K562 (cell line): Measurements from ENCODE around the gene FUCA1. TPM values are rescaled to one million over a fixed set of nuclear protein-coding genes. Genes with fewer than 3 reads are reported as not detected.

Experiments used
- CREB1 ChIP-seq, 2 experiments: sonication (generic) in 1 of 2; formaldehyde crosslinking in 1 of 2; IDR thresholded peaks; 2 replicates each; pipeline versions ENCODE4 v1.6.1 to v1.8.0; 2012 to 2022; ENCODE audit warnings: inconsistent platforms in 1 of 2, mild to moderate bottlenecking in 1 of 2, missing genetic modification reagents in 1 of 2, moderate library complexity in 1 of 2
- DDX20 ChIP-seq: fragments of 450-650 bp; IDR thresholded peaks from 2 replicates; pipeline ENCODE4 v1.6.1; 2016; ENCODE audit warnings: missing genetic modification characterization, low read depth, mild to moderate bottlenecking, missing compliant biosample characterization, moderate library complexity
- EGR1 ChIP-seq: fragments of 450-650 bp; conservative IDR thresholded peaks from 2 replicates; pipeline ENCODE4 v1.6.1; 2017; ENCODE audit warnings: mild to moderate bottlenecking
- ETS1 ChIP-seq: conservative IDR thresholded peaks from 2 replicates; pipeline ENCODE4 v1.6.1; 2011; ENCODE audit warnings: low read depth, mild to moderate bottlenecking, low read length; ENCODE audit not compliant: control insufficient read depth
- HDAC2 ChIP-seq: fragments of 450-650 bp; IDR thresholded peaks from 2 replicates; pipeline ENCODE4 v1.6.1; 2016; ENCODE audit warnings: mild to moderate bottlenecking
- KAT8 ChIP-seq: fragments of 450-650 bp; IDR thresholded peaks from 2 replicates; pipeline ENCODE4 v1.6.1; 2016; ENCODE audit warnings: low read depth, mild to moderate bottlenecking
- L3MBTL2 ChIP-seq: fragments of 450-650 bp; IDR thresholded peaks from 2 replicates; pipeline ENCODE4 v1.6.1; 2016; ENCODE audit warnings: mild to moderate bottlenecking, moderate library complexity
- PHF20 ChIP-seq: fragments of 450-650 bp; IDR thresholded peaks from 2 replicates; pipeline ENCODE4 v1.6.1; 2018; ENCODE audit not compliant: partially characterized antibody
- TAF1 ChIP-seq: IDR thresholded peaks from 2 replicates; pipeline ENCODE4 v1.6.1; 2011; ENCODE audit warnings: mild to moderate bottlenecking, low read length, moderate library complexity; ENCODE audit not compliant: insufficient read depth, control insufficient read depth, severe bottlenecking; ENCODE audit errors: extremely low read depth
- TOE1 ChIP-seq, 2 experiments: fragments of 450-650 bp in 1 of 2; sonication (generic) in 1 of 2; formaldehyde crosslinking in 1 of 2; IDR thresholded peaks; 2 replicates each; pipeline versions ENCODE4 v1.7.1 to v1.8.0; 2016 to 2022; ENCODE audit warnings: borderline replicate concordance in 2 of 2, mild to moderate bottlenecking in 2 of 2, antibody characterized with exemption in 1 of 2, inconsistent platforms in 1 of 2, low read depth in 1 of 2, missing genetic modification reagents in 1 of 2, moderate library complexity in 1 of 2
- polyA plus RNA-seq, 8 experiments: library from polyadenylated mRNA; depleted of rRNA in 4 of 8; stranded (reverse) in 5 of 8; unstranded in 3 of 8; fragments of >200 nt; fragmentation: Nextera tagmentation in 2 of 8; fragmentation: Illumina TruSeq in 1 of 8; extraction: Ambion mirVana in 2 of 8; extraction: Trizol in 1 of 8; gene quantifications; 2 replicates each; pipeline versions ENCODE4 v1.2.1 to v1.2.3, GENCODE V29; 2011 to 2014; ENCODE audit warnings: inconsistent platforms in 1 of 8, missing spikeins in 1 of 8
- total RNA-seq, 7 experiments: library from RNA; depleted of rRNA in 6 of 7; stranded (reverse); fragments of >200 nt in 6 of 7; fragmentation: Illumina TruSeq in 2 of 7; extraction: Trizol in 2 of 7; gene quantifications; 2 replicates each; pipeline versions ENCODE4 v1.2.1 to v1.2.3, GENCODE V29; 2011 to 2021; ENCODE audit warnings: low replicate concordance in 1 of 7
- TF ChIP-seq, protein P1 (sequence below), 2 experiments: fragments of 150-350 bp in 1 of 2; IDR thresholded peaks; 2 replicates each; pipeline ENCODE4 v1.6.1; 2012 to 2016; ENCODE audit warnings: low read depth in 2 of 2, low read length in 2 of 2, mild to moderate bottlenecking in 1 of 2, moderate library complexity in 1 of 2
- TF ChIP-seq, protein P2 (sequence below): fragments of 450-650 bp; IDR thresholded peaks from 2 replicates; pipeline ENCODE4 v1.6.1; 2016; ENCODE audit warnings: borderline replicate concordance
- TF ChIP-seq, protein P3 (sequence below): sonication (generic); formaldehyde crosslinking; IDR thresholded peaks from 2 replicates; pipeline ENCODE4 v1.8.1; 2023; ENCODE audit warnings: mild to moderate bottlenecking, missing genetic modification reagents
- TF ChIP-seq, protein P4 (sequence below), 2 experiments: IDR thresholded peaks; 2 replicates each; pipeline ENCODE4 v1.6.1; 2011; ENCODE audit warnings: borderline replicate concordance in 1 of 2, control low read depth in 1 of 2, low read depth in 1 of 2, low read length in 1 of 2, mild to moderate bottlenecking in 1 of 2, mixed read lengths in 1 of 2, moderate library complexity in 1 of 2; ENCODE audit not compliant: insufficient read depth in 1 of 2, insufficient read length in 1 of 2, poor library complexity in 1 of 2, severe bottlenecking in 1 of 2; ENCODE audit errors: extremely low read depth in 1 of 2

FUCA1 gene
- total and polyA plus RNA-seq, 9 of the 15 experiments (the other 6 are each of a cell fraction or from before 2014, with no cell fraction given): 7.0 to 20.5 (median 13.5) TPM

DNA sequence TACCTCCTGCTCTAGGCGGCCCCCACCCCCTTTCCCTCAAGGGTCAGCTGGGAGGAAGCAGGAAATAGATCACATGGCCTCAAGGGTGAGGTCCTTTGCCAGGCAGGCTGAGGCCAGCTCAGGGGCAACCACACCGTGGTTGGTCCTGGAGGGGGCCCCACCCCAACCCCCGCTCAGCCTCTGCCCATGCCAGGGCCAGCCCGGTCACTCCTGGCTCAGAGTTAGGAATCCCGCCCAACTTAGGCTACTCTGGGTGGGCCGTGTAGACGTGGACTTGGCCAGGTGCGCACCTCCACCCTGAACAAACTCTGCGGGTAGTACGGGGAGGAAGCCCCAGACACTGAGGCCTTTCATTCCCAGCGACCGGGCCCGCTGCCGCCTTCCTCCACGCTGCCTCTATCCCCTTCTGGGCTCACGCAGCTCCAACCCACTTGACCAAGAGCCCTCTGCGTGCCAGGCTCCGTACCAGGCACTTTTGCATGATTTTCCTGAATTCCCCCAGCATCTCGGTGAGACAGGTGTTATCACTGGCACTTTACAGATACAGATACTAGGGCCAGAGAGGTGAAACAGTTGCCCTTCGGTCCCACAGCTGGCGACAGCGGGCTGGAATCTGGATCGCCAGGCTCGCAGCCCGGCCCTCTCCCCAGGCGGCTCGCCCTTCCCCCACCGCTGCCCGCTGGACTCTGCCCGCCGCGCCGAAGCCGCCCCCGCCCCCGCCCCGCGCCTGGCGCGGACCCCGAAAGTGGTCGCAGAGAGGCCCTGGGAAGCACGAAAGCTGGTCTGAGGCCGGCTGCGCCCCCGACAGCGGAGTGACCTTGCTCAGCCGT, 68.3 kb downstream of the FUCA1 start (continued):
- TF ChIP-seq, protein P1, sequence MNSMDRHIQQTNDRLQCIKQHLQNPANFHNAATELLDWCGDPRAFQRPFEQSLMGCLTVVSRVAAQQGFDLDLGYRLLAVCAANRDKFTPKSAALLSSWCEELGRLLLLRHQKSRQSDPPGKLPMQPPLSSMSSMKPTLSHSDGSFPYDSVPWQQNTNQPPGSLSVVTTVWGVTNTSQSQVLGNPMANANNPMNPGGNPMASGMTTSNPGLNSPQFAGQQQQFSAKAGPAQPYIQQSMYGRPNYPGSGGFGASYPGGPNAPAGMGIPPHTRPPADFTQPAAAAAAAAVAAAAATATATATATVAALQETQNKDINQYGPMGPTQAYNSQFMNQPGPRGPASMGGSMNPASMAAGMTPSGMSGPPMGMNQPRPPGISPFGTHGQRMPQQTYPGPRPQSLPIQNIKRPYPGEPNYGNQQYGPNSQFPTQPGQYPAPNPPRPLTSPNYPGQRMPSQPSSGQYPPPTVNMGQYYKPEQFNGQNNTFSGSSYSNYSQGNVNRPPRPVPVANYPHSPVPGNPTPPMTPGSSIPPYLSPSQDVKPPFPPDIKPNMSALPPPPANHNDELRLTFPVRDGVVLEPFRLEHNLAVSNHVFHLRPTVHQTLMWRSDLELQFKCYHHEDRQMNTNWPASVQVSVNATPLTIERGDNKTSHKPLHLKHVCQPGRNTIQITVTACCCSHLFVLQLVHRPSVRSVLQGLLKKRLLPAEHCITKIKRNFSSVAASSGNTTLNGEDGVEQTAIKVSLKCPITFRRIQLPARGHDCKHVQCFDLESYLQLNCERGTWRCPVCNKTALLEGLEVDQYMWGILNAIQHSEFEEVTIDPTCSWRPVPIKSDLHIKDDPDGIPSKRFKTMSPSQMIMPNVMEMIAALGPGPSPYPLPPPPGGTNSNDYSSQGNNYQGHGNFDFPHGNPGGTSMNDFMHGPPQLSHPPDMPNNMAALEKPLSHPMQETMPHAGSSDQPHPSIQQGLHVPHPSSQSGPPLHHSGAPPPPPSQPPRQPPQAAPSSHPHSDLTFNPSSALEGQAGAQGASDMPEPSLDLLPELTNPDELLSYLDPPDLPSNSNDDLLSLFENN (IDR thresholded peaks at IDR 0.05; ENCODE audit: low read depth in 2 of 2, low read length in 2 of 2): peak in 1 of 2 experiments; percentile 36; a peak in 1 of 4 replicates
- TF ChIP-seq KAT8: no peak
- peak; percentile 74 for TF ChIP-seq ETS1
- TF ChIP-seq TAF1: peak; percentile 62
- peak; percentile 62 for TF ChIP-seq TOE1 (IDR thresholded peaks at IDR 0.05; ENCODE audit: borderline replicate concordance)
- TF ChIP-seq TOE1 (CRISPR knock-in tag; IDR thresholded peaks at IDR 0.05; ENCODE audit: borderline replicate concordance, low read depth): no peak
- TF ChIP-seq, protein P2, sequence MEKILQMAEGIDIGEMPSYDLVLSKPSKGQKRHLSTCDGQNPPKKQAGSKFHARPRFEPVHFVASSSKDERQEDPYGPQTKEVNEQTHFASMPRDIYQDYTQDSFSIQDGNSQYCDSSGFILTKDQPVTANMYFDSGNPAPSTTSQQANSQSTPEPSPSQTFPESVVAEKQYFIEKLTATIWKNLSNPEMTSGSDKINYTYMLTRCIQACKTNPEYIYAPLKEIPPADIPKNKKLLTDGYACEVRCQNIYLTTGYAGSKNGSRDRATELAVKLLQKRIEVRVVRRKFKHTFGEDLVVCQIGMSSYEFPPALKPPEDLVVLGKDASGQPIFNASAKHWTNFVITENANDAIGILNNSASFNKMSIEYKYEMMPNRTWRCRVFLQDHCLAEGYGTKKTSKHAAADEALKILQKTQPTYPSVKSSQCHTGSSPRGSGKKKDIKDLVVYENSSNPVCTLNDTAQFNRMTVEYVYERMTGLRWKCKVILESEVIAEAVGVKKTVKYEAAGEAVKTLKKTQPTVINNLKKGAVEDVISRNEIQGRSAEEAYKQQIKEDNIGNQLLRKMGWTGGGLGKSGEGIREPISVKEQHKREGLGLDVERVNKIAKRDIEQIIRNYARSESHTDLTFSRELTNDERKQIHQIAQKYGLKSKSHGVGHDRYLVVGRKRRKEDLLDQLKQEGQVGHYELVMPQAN: peak; percentile 71
- no peak for TF ChIP-seq CREB1 (IDR thresholded peaks at IDR 0.05)
- TF ChIP-seq CREB1 (CRISPR knock-in tag; IDR thresholded peaks at IDR 0.05): no peak
- TF ChIP-seq, protein P3, sequence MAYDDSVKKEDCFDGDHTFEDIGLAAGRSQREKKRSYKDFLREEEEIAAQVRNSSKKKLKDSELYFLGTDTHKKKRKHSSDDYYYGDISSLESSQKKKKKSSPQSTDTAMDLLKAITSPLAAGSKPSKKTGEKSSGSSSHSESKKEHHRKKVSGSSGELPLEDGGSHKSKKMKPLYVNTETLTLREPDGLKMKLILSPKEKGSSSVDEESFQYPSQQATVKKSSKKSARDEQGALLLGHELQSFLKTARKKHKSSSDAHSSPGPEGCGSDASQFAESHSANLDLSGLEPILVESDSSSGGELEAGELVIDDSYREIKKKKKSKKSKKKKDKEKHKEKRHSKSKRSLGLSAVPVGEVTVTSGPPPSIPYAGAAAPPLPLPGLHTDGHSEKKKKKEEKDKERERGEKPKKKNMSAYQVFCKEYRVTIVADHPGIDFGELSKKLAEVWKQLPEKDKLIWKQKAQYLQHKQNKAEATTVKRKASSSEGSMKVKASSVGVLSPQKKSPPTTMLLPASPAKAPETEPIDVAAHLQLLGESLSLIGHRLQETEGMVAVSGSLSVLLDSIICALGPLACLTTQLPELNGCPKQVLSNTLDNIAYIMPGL: 0 out of 2 replicates have a peak, but pooled peaks have one; percentile 13
- peak; percentile 48 for TF ChIP-seq PHF20
- peak; percentile 66; the same call in 1 of the 2 replicates for TF ChIP-seq HDAC2
- TF ChIP-seq DDX20: no peak
- TF ChIP-seq EGR1: peak; percentile 34
- TF ChIP-seq, protein P4, sequence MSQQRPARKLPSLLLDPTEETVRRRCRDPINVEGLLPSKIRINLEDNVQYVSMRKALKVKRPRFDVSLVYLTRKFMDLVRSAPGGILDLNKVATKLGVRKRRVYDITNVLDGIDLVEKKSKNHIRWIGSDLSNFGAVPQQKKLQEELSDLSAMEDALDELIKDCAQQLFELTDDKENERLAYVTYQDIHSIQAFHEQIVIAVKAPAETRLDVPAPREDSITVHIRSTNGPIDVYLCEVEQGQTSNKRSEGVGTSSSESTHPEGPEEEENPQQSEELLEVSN (IDR thresholded peaks at IDR 0.05; ENCODE audit: borderline replicate concordance in 1 of 2, extremely low read depth in 1 of 2, insufficient read depth in 1 of 2, insufficient read length in 1 of 2, low read depth in 1 of 2, low read length in 1 of 2, poor library complexity in 1 of 2, severe bottlenecking in 1 of 2): peak in 1 of 2 experiments; percentile 74
- peak; percentile 71 for TF ChIP-seq L3MBTL2
